GM19240 (cell line): Measurements from ENCODE around the gene HERC2.

Experiments used
- DNase-seq: peaks from one replicate; pipeline ENCODE4 v3.0.0; 2011; ENCODE audit warnings: low spot score; ENCODE audit not compliant: insufficient read length

Gene HERC2

GRCh38 chr15:28068930-28069329 is 253.0 kb downstream of the HERC2 start:
- DNase-seq: no peak

DNA sequence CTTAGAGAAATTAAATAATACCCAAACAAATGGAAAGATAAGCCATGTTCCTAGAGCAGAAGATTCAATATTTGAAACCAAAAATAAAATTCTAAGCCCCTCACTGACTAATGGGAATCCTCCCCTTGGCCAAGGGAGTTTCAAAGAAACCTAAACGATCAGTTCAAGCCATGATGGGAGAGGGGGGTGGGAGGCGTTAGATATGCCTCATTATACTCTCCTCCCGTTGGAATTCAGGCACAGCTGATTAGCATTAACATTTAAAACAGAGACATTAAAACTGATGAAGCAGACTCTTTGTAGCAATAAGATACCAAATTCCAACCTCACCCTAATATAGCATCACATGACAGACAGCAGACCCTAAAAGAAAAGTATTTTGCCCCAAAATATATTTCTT is 255.7 kb downstream of the HERC2 start:
- no peak for DNase-seq
